ENCODE measurements around the gene TPM2. TPM values are rescaled to one million over a fixed set of nuclear protein-coding genes. Genes with fewer than 3 reads are reported as not detected.

Gene TPM2
- total and polyA plus RNA-seq, 5 experiments from 2014 or later: 0.34 to 98.5 (median 92.3) TPM; not detected in 2

GRCh38 chr9:35729700-35730485, 40.2 kb upstream of the TPM2 start:
- ATAC-seq: no peak
- peaks cover 0 to 19% (median 0%) of the 10 kb centered on the region in 3 donors for H3K36me3 Mint-ChIP-seq
- POLR2A ChIA-PET: interaction anchor here (1.4 to 5.1 kb wide), 10 partner anchors 9 to 113 kb away, joined by 4 to 68 read pairs (median 16); partner anchors contain the start of genes ARHGEF39, CCDC107, GBA2 and MSMP
- H3K4me1 Mint-ChIP-seq: peaks cover 12 to 31% (median 19%) of the 10 kb centered on the region in 4 donors
- H3K9me3 Mint-ChIP-seq: no peaks in the 10 kb centered on the region
- no peaks in the 10 kb centered on the region for H3K27me3 Mint-ChIP-seq
- DNase-seq: peak in 4 of 10 donors; percentile 28 to 42 (median 36)
- peak overlapping the region in 4 of 10 donors; percentile 86 to 98 (median 89) for H3K4me3 Mint-ChIP-seq
- peak overlapping the region in 3 of 10 donors; percentile 14 to 97 (median 75) for H3K27ac Mint-ChIP-seq

DNA sequence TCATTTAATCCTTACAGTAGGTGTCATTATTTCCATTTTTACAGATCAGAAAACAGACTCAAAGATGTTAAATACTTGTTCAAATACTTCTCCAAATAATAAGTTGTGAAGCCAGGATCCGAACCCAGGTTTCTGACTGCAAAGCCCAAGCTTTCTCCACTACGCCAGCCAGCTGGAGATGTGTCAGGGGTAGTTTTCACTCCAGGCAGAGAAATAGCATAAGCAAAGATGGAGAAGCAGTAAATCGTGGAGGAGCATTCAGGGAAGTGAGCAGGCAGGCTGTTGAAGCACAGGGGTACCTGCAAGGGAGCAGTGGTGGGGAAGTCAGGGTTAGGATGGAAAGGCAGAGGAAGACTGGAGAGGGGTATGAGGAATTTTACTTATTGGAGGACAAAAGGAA, 39.4 kb upstream of the TPM2 start:
- H3K36me3 Mint-ChIP-seq: peaks cover 0 to 26% (median 0%) of the 10 kb centered on the region in 3 donors
- no peaks in the 10 kb centered on the region for H3K9me3 Mint-ChIP-seq
- H3K4me3 Mint-ChIP-seq: no peak overlapping the region
- no peaks in the 10 kb centered on the region for H3K27me3 Mint-ChIP-seq
- ATAC-seq: no peak
- DNase-seq: peak in 1 of 10 donors; percentile 4
- no peak overlapping the region for H3K27ac Mint-ChIP-seq
- POLR2A ChIA-PET: interaction anchor here (1.1 to 3.3 kb wide), 5 partner anchors 19 to 112 kb away, joined by 3 to 17 read pairs (median 6); partner anchors contain the start of genes CCDC107 and RMRP
- peaks cover 12 to 33% (median 21%) of the 10 kb centered on the region in 4 donors for H3K4me1 Mint-ChIP-seq

GRCh38 chr9:35728041-35728971, 38.6 kb upstream of the TPM2 start:
- Mint-ChIP-seq H3K27ac (no peak overlapping the region), H3K27me3 (no peaks in the 10 kb centered on the region), H3K9me3 (no peaks in the 10 kb centered on the region), H3K4me3 (no peak overlapping the region), H3K36me3 (peaks cover 0 to 33% (median 0%) of the 10 kb centered on the region in 3 donors), H3K4me1 (peaks cover 10 to 32% (median 14%) of the 10 kb centered on the region in 4 donors)
- no peak for ATAC-seq
- peak in 4 of 10 donors; percentile 35 to 44 (median 42) for DNase-seq
- POLR2A ChIA-PET: interaction anchor here (0.5 to 3.3 kb wide), 11 partner anchors 16 to 113 kb away, joined by 3 to 17 read pairs (median 4); partner anchors contain the start of genes CCDC107, RGP1, RMRP and SIT1

DNA sequence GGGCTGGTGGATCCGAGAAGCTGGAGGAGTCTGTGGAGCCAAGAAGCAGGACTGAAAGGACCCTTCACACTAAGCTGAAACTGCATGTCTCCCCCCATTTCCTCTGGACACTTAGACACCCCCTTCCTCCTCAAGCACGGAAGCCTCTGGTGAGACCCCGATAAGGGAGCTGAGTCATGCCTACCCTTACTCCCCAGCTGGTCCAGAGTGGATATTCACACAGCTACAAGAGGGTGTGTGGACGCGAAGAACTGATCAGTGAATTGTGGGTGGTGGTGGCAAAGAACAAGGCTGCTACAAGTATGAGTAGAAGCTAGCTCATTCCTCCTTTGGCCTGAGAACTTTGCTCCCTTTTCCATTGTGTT, 37.9 kb upstream of the TPM2 start:
- ATAC-seq (no peak), DNase-seq (peak in 1 of 10 donors; percentile 47)
- Mint-ChIP-seq H3K36me3 (peaks cover 0 to 39% (median 0%) of the 10 kb centered on the region in 3 donors), H3K27ac (peak overlapping the region in 1 of 10 donors; percentile 7), H3K4me3 (no peak overlapping the region), H3K27me3 (no peaks in the 10 kb centered on the region), H3K4me1 (peaks cover 4 to 27% (median 8%) of the 10 kb centered on the region in 4 donors), H3K9me3 (no peaks in the 10 kb centered on the region)
- POLR2A ChIA-PET: interaction anchor here (1.2 to 3.3 kb wide), 9 partner anchors 17 to 112 kb away, joined by 3 to 17 read pairs (median 7); partner anchors contain the start of genes CCDC107, RGP1, RMRP and SIT1

DNA sequence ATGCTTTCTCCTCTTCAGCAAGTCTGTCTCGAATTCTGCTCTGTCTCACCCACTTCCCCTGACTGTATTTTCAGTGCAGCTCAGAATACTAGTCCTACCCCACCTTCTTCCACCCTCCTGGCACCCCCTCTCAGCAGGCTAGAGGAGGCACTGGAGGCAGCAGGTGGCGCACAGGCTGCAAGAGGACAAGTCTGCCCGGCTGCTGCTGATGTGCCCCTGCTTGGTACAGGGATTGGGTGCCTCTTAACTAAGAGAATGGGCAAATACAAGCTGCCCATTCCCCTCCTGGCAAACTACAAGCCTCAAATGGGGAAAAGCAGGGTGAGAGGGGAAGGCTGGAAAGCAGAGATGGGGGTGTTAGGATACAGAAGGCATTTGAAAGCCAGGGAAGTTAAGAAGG, 37.2 kb upstream of the TPM2 start:
- H3K4me3 Mint-ChIP-seq: peak overlapping the region in 4 of 10 donors; percentile 51 to 81 (median 66)
- peaks cover 0 to 47% (median 0%) of the 10 kb centered on the region in 3 donors for H3K36me3 Mint-ChIP-seq
- no peaks in the 10 kb centered on the region for H3K27me3 Mint-ChIP-seq
- DNase-seq (peak in 9 of 10 donors; percentile 29 to 79 (median 51)), ATAC-seq (peak; percentile 63 to 80)
- POLR2A ChIA-PET: interaction anchor here (0.6 to 3.3 kb wide), 10 partner anchors 11 to 122 kb away, joined by 3 to 14 read pairs (median 4); partner anchors contain the start of genes CCDC107, RGP1, RMRP and SIT1
- peak overlapping the region in 6 of 10 donors; percentile 3 to 89 (median 80) for H3K27ac Mint-ChIP-seq
- H3K9me3 Mint-ChIP-seq: no peaks in the 10 kb centered on the region
- H3K4me1 Mint-ChIP-seq: peaks cover 0 to 25% (median 5%) of the 10 kb centered on the region in 4 donors

- no peaks in the 10 kb centered on the region for H3K9me3 Mint-ChIP-seq
- H3K27me3 Mint-ChIP-seq: no peaks in the 10 kb centered on the region
- H3K36me3 Mint-ChIP-seq: peaks cover 0 to 62% (median 7%) of the 10 kb centered on the region in 3 donors
- peak overlapping the region in 1 of 10 donors; percentile 13 for H3K27ac Mint-ChIP-seq
- peaks cover 4 to 18% (median 5%) of the 10 kb centered on the region in 4 donors for H3K4me1 Mint-ChIP-seq
- POLR2A ChIA-PET: interaction anchor here (1.6 kb wide), 1 partner anchor 21 kb away, joined by 5 read pairs; no protein-coding TSS in a partner anchor
- ATAC-seq (no peak), DNase-seq (no peak)
- H3K4me3 Mint-ChIP-seq: no peak overlapping the region
These were observed 35.6 kb upstream of the TPM2 start for GRCh38 chr9:35725362-35725761.

DNA sequence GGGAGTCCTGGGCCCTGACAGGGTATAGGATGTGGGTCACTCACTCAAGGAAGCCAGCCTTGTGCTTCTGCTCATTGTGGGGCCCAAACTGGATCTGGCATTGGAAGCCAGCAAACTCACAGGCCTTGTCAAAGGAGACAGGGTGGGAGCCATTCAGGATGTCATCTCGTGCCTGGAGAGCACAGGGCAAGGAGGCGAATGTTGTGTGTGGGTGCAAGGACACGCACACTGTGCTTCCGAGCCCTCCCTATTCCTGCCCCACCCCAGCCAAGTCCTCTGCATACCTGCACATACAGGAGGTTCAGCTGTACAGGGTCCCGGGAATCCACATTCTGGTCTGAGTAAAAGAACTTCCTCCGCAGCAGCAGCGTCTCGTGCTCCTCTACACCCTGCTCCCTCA, 34.2 kb upstream of the TPM2 start:
- peaks cover 0 to 77% (median 11%) of the 10 kb centered on the region in 3 donors for H3K36me3 Mint-ChIP-seq
- ATAC-seq (no peak), DNase-seq (no peak)
- no peaks in the 10 kb centered on the region for H3K9me3 Mint-ChIP-seq
- no peaks in the 10 kb centered on the region for H3K27me3 Mint-ChIP-seq
- peak overlapping the region in 1 of 10 donors; percentile 37 for H3K27ac Mint-ChIP-seq
- POLR2A ChIA-PET: no interaction called here
- H3K4me1 Mint-ChIP-seq: peaks cover 4 to 15% (median 9%) of the 10 kb centered on the region in 4 donors
- no peak overlapping the region for H3K4me3 Mint-ChIP-seq

GRCh38 chr9:35723426-35723825, 33.7 kb upstream of the TPM2 start:
- POLR2A ChIA-PET: no interaction called here

DNA sequence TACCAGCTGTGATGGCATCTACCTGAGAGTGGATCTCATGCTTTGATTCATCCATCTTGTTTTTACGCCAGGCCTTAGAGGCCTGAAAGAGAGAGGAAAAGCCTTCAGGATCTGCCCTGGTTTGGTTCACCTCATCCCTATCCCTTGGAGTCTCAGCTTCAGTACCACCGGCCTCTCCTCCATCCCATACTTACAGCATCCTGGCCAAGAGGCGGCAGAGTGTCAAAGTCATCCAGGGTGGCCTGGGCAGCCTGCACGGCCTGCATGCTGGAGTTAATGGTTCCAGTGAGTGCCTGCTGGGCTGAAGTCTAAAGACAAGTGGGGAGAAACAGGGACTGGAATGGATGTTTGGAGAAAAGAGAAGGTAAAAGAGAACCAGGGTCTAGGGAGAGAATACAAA, 29.8 kb upstream of the TPM2 start:
- H3K4me3 Mint-ChIP-seq: no peak overlapping the region
- peaks cover 3 to 13% (median 10%) of the 10 kb centered on the region in 4 donors for H3K4me1 Mint-ChIP-seq
- peaks cover 0 to 99% (median 24%) of the 10 kb centered on the region in 3 donors for H3K36me3 Mint-ChIP-seq
- peak overlapping the region in 3 of 10 donors; percentile 27 to 83 (median 50) for H3K27ac Mint-ChIP-seq
- POLR2A ChIA-PET: no interaction called here
- H3K9me3 Mint-ChIP-seq: no peaks in the 10 kb centered on the region
- ATAC-seq: no peak
- H3K27me3 Mint-ChIP-seq: no peaks in the 10 kb centered on the region
- no peak for DNase-seq

More at GRCh38 chr9:35723426-35723825, 33.7 kb upstream of the TPM2 start:
- Mint-ChIP-seq H3K27me3 (no peaks in the 10 kb centered on the region), H3K9me3 (no peaks in the 10 kb centered on the region), H3K4me3 (no peak overlapping the region), H3K27ac (no peak overlapping the region), H3K4me1 (peaks cover 4 to 15% (median 10%) of the 10 kb centered on the region in 4 donors), H3K36me3 (peaks cover 0 to 82% (median 12%) of the 10 kb centered on the region in 3 donors)
- ATAC-seq: no peak
- no peak for DNase-seq

DNA sequence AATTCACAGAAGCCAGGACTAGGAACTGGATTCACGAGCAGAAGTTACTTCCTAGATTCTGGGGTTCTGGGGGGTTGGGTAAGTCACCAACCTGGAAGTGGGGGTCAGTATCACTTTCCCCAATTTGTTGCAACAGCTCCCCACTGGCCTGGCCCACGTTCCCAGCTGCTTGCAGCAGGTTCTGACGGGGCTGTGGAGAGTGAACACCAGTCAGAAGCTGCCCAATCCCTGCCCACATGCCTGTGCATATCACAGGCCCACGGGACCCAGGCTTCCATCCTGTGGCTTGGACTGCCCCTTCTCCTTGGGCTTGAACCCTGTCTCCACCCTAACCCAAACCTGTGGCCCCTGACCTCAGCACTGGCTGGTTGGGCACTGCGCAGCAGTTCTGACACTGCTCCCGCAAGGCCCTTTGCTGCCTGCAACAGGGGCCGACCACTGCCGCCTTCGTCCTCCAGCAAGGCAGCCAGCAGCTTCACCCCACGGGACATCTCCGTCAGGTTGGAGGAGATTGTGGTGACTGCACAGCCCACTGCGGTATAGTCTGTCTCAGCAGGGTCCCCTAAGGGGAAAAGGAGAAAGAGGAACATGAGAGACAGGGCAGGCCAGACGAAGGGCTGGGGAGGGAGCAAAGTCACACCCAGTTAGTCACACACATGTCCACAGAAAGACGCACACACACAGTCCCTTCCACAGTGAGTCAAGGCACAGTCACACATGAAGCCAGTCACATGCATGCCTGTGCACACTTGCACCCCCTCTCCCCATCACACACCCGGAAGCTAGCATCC, 29.2 kb upstream of the TPM2 start:
- peak in 1 of 10 donors; percentile 9 for DNase-seq
- peaks cover 0 to 99% (median 24%) of the 10 kb centered on the region in 3 donors for H3K36me3 Mint-ChIP-seq
- H3K4me1 Mint-ChIP-seq: peaks cover 0 to 13% (median 9%) of the 10 kb centered on the region in 4 donors
- no peaks in the 10 kb centered on the region for H3K27me3 Mint-ChIP-seq
- peak overlapping the region in 1 of 10 donors; percentile 83 for H3K27ac Mint-ChIP-seq
- no peaks in the 10 kb centered on the region for H3K9me3 Mint-ChIP-seq
- H3K4me3 Mint-ChIP-seq: no peak overlapping the region
- POLR2A ChIA-PET: no interaction called here
- peak in 1 of 2 donors; percentile 73 for ATAC-seq

- ATAC-seq: no peak
- no peak for DNase-seq
- H3K27ac Mint-ChIP-seq: peak overlapping the region in 2 of 10 donors; percentile 56 to 80
- peaks cover 0 to 100% (median 24%) of the 10 kb centered on the region in 3 donors for H3K36me3 Mint-ChIP-seq
- H3K9me3 Mint-ChIP-seq: no peaks in the 10 kb centered on the region
- H3K27me3 Mint-ChIP-seq: no peaks in the 10 kb centered on the region
- POLR2A ChIA-PET: interaction anchor here (2.1 kb wide), 1 partner anchor 15 kb away, joined by 5 read pairs; the partner anchor contains the start of genes CREB3 and TLN1
- H3K4me1 Mint-ChIP-seq: peaks cover 0 to 13% (median 9%) of the 10 kb centered on the region in 4 donors
- no peak overlapping the region for H3K4me3 Mint-ChIP-seq
These were observed 27.6 kb upstream of the TPM2 start for GRCh38 chr9:35717132-35717870.
